SK-N-MC (cell line): ENCODE measurements around the gene ARPC5L.
A peak's percentile ranks its signal among the peaks of the same experiment; 100 is the strongest.

Experiments
- DNase-seq: peaks from one replicate; pipeline ENCODE4 v3.0.0-alpha.2; 2011; ENCODE audit warnings: low read depth, low spot score
- H3K27ac ChIP-seq: fragments of 200-600 bp; sonication (generic); 2 replicates; pipeline ENCODE4 v1.5.1; 2016; ENCODE audit warnings: mixed run types
- H3K36me3 ChIP-seq: fragments of 200-600 bp; sonication (generic); 2 replicates; pipeline ENCODE4 v1.6.1; 2017; ENCODE audit warnings: antibody characterized with exemption, low read length, mixed read lengths; ENCODE audit not compliant: insufficient read depth
- H3K4me3 ChIP-seq: fragments of 200-600 bp; sonication (generic); 2 replicates; pipeline ENCODE4 v1.5.1; 2016
- H3K9ac ChIP-seq: fragments of 200-600 bp; sonication (generic); 2 replicates; pipeline ENCODE4 v1.8.0; 2017; ENCODE audit warnings: mixed run types, mixed read lengths; ENCODE audit not compliant: insufficient read length
- H3K9me3 ChIP-seq: fragments of 200-600 bp; sonication (generic); 2 replicates; pipeline ENCODE4 v1.6.1; 2017; ENCODE audit warnings: low read depth, mild to moderate bottlenecking, antibody characterized with exemption, low read length, moderate library complexity, mixed read lengths
- EZH2 ChIP-seq: fragments of 200-600 bp; sonication (generic); IDR thresholded peaks from one replicate; pipeline ENCODE4 v1.6.1; 2017; ENCODE audit warnings: antibody characterized with exemption
- FOXP2 ChIP-seq: optimal IDR thresholded peaks from 2 replicates; pipeline ENCODE3; 2011; ENCODE audit warnings: mild to moderate bottlenecking, moderate library complexity; ENCODE audit not compliant: insufficient read depth; ENCODE audit errors: extremely low read length, control extremely low read depth
- POLR2AphosphoS5 ChIP-seq: IDR thresholded peaks from 2 replicates; pipeline ENCODE4 v1.6.1; 2012; ENCODE audit warnings: mild to moderate bottlenecking, low read depth, low read length, borderline replicate concordance

The ARPC5L gene

DNA sequence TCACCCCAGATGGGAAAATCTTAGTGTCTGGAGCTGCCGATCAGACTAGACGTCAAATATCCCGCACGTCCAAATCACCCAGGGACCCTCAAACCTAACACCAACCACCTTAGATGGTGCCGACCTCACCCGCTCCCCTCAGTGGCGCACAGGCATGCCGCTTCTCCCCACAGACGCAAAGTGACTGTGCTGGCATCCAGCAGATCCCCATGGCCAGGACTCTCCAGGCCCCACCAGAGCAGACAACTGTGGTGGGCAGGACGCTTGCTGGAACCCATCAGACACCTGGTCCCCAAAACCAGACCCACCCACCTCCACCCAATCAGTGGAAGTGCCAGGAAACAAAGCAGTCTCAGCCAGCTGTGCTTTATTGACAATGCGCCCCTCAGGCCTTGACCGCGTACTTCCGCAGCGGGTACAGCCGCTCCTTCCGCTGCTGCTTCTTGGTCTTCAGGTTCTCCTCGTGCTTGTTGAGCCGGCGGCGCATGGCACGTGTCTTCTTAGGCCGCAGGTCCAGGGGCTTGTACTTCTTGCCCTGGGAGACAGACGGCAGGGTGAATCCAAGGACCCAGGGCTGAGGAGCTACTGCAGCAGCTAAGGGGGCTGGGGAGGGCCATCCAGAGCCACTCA is 4.3 kb upstream of the ARPC5L start:
- Histone ChIP-seq H3K9ac (no peak overlapping the region), H3K36me3 (peaks cover 49% of the 10 kb centered on the region)

DNA sequence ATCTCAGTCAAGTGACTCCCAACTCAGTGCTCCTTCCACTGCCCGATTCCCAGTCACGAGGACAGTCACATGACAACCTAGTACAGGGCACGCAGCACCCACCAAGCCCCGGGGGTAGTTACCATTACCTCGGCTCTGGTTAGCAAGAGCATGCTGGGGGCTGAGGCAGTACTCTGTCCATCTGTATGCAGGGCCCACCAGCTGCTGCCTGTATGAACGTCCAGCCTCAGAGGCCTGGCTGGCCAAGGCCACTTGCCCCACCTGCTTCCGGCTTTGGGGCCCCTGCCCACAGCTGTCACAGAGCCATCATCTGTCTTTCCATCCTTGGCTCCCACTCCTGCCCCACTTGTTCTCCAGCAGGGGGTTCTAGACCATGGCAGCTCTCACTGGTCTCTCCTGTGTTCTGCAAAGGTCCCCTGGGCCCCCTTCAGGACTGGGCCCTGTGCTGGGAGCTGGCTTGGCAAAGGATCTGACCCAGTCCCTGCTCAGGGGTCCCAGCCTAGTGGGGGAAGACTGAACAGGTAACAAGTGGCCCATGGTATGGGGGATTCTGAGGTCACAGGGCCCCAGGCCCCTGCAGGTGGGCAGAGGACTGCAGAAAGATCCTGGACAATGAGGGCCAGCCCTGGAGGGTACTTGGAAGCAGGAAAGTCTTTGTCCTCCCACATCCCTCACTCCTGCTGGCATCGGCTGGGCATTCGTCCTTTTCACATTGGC is 3.4 kb upstream of the ARPC5L start:
- no peak for DNase-seq
- Histone ChIP-seq H3K36me3 (peaks cover 49% of the 10 kb centered on the region), H3K4me3 (no peak overlapping the region), H3K9ac (no peak overlapping the region), H3K27ac (no peak overlapping the region), H3K9me3 (no peaks in the 10 kb centered on the region)
- no peak for TF ChIP-seq EZH2
- TF ChIP-seq FOXP2 = no peak
- no peak; the same call in 1 of the 2 replicates for TF ChIP-seq POLR2AphosphoS5

More for the DNA sequence above, 4.3 kb upstream of the ARPC5L start:
- H3K27ac ChIP-seq = no peak overlapping the region
- H3K4me3 ChIP-seq = no peak overlapping the region
- TF ChIP-seq POLR2AphosphoS5 (no peak), FOXP2 (no peak), EZH2 (no peak)
- no peaks in the 10 kb centered on the region for H3K9me3 ChIP-seq
- no peak for DNase-seq

DNA sequence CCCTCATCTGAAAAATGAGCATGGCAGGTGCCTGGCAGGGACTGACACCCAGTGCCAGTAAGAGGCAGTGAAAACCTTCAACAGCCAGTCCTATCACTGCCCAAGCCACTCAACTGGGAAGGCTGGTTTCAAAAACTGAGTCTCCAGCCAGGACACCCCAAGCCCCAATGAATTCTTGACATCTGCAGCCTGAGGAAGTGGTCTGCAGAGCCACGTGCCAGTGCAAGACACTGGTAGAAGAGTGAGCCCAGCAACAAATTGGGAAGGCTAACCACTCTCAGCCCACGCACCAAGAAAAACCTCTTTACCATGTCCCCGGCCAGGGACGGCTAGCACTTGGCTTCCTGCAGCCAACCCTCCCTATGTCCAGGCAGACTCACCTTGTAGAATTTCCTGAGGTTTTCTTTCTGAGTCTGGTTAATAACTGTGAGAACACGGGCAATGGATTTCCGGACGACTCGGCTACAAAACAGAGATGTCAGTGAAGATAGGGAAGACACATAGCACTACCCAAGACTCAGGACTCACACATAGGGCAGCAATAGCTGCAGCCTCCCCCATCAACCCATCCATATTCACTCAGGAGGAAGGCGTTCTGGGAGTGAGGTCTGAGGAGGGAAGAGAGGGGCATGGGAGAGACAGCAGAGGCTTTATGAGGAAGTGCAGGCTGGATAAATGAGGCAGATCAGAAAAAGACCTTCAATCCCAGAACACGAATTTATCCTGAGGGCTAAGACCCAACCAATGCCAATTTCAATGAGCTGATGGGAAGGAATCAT is 1.9 kb upstream of the ARPC5L start:
- TF ChIP-seq FOXP2 = no peak
- TF ChIP-seq POLR2AphosphoS5 = peak; percentile 26; the same call in 1 of the 2 replicates
- H3K36me3 ChIP-seq = peaks cover 49% of the 10 kb centered on the region
- peak overlapping the region; percentile 91 for H3K4me3 ChIP-seq
- peak overlapping the region; percentile 42; the same call in 1 of the 2 replicates for H3K27ac ChIP-seq
- H3K9me3 ChIP-seq = no peaks in the 10 kb centered on the region
- peak overlapping the region; percentile 95 for H3K9ac ChIP-seq
- DNase-seq = no peak

DNA sequence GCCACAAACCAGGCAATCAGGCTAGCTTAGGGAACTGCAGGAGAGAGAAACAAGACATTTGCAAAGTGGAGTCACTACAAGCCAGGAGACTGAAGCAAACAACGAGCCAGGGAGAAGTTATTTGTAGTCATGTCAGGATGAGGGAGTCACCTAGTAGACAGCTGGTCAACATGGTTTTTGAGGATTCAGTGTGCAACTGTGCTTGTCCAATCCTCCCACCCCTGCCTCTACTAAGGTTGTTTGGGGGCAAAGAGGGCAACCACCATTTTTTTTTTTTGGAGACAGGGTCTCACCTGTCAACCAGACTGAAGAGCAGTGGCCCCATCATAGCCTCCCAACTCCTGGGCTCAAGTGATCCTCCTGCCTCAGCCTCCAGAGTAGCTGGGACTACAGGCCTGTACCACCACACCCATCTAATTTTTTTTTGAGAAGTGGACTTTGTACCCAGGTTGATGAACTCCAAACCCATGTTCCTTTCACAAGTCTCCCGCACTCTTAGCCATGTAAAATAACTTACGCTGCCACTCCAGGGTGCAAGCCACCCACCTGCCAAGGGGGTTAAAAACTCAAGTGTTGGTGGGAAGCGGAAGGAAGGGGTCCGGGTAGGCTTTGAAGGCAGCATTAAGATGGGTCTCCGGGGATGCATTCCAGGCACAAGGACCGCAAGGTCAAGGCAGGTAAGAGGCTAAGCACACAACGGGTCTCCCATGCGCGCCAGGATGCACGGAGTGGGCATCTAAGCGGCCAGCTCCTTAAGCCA is 1.2 kb upstream of the ARPC5L start:
- Histone ChIP-seq H3K36me3 (peaks cover 49% of the 10 kb centered on the region), H3K9ac (peak overlapping the region; percentile 95), H3K4me3 (peak overlapping the region; percentile 91), H3K27ac (peak overlapping the region; percentile 95), H3K9me3 (no peaks in the 10 kb centered on the region)
- DNase-seq = no peak
- TF ChIP-seq FOXP2 (no peak), POLR2AphosphoS5 (no peak), EZH2 (no peak)

DNA sequence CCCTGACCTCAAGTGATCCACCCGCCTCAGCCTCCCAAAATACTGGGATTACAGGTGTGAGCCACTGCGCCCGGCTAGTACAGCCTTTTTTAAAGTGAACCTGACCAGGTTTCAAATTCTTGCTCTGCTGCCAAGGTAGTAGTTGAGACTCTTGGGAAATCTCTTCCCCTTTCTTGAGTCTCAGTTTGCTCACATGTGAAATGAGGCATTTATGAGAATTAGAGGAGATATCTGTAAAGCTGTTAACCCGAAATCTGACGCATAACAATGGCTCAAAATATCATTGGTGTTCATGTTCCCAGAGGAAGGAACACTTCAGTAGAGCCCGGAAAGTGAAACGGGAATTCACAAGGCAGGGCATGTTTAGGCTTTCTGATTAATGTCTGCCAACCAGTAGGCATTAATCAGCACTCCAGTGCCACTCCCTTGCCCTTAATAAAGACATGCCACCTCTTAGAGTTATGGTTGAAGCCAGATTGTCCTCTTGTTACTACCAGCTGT is 1.5 kb downstream of the ARPC5L start:
- H3K4me3 ChIP-seq = no peak overlapping the region
- no peaks in the 10 kb centered on the region for H3K9me3 ChIP-seq
- H3K36me3 ChIP-seq = peaks cover 31% of the 10 kb centered on the region
- DNase-seq = no peak
- peak overlapping the region; percentile 70 for H3K27ac ChIP-seq
- TF ChIP-seq FOXP2 (no peak), POLR2AphosphoS5 (no peak), EZH2 (no peak)
- peak overlapping the region; percentile 37 for H3K9ac ChIP-seq

DNA sequence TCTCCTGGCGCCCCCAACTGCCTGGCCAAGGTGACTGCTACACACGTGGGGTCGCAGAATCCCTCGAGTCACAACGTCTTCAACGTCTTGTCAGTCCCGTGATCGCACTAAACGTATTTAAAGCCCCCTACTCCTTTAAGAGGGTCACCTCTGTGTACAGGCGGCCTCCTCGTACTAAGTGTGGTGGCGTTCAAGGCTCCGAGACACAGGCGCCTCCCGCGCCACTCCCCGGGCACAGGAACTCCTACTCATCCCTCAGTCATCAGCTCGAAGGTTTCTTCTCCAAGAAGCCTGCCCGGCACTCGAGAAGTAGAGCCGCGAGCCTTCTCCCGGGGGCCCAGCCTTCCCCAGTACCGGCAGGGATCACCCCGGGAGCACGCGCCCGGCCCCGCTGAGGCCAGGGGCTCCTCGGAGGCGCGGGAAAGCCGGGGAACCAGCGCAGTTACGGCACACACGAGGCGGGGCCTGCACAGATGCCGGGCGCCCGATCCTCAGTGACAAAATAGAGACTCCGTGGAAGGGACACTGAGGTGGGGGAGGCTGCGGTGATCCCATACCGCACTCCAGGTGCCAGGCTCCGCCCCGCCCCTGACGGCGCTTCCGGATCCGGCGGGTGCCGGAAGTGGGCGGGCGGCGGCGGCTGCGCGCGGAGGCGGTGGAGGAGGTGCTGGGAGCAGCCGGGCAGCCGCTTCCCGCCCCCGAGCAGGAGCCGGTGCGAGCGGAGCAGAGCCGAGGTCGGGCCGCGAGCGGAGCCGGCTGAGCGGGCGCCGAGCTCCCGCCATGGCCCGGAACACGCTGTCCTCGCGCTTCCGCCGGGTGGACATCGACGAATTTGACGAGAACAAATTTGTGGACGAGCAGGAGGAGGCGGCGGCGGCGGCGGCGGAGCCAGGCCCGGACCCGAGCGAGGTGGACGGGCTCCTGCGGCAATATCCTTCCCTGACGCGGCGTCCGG is 6.9 kb downstream of the ARPC5L start:
- Histone ChIP-seq H3K9ac (peak overlapping the region; percentile 97), H3K27ac (peak overlapping the region; percentile 90), H3K9me3 (no peaks in the 10 kb centered on the region), H3K4me3 (peak overlapping the region; percentile 83), H3K36me3 (peaks cover 18% of the 10 kb centered on the region)
- TF ChIP-seq POLR2AphosphoS5 (peak; percentile 90), EZH2 (no peak), FOXP2 (peak; percentile 18)
- no peak for DNase-seq
